PFSK-1 (cell line): ENCODE results near the gene NDUFS8.

Experiments used
- FOXP2 ChIP-seq: optimal IDR thresholded peaks from 2 replicates; pipeline ENCODE3; 2011; ENCODE audit warnings: borderline replicate concordance, control low read depth, inconsistent platforms; ENCODE audit not compliant: insufficient read depth; ENCODE audit errors: extremely low read length, extremely low read depth
- POLR2AphosphoS5 ChIP-seq: IDR thresholded peaks from 2 replicates; pipeline ENCODE4 v1.6.1; 2012; ENCODE audit warnings: low read depth, mild to moderate bottlenecking, control low read depth, low read length, moderate library complexity
- SIN3A ChIP-seq: IDR thresholded peaks from 2 replicates; pipeline ENCODE4 v1.6.1; 2012; ENCODE audit warnings: mild to moderate bottlenecking, low read length, moderate library complexity, borderline replicate concordance; ENCODE audit not compliant: insufficient read depth
- TAF1 ChIP-seq: IDR thresholded peaks from 2 replicates; pipeline ENCODE4 v1.6.1; 2012; ENCODE audit warnings: low read length, control low read depth, borderline replicate concordance; ENCODE audit not compliant: insufficient read depth
- TF ChIP-seq, protein P1 (sequence below), 2 experiments: IDR thresholded peaks; 2 replicates each; pipeline versions ENCODE4 v1.6.1 to v1.8.0; 2011 to 2012; ENCODE audit warnings: low read depth in 2 of 2, low read length in 2 of 2, control low read depth in 1 of 2, inconsistent platforms in 1 of 2, mild to moderate bottlenecking in 1 of 2, moderate library complexity in 1 of 2; ENCODE audit not compliant: insufficient read depth in 1 of 2

- TF ChIP-seq POLR2AphosphoS5 (no peak), TAF1 (no peak), SIN3A (no peak), FOXP2 (no peak)
- TF ChIP-seq, protein P1, sequence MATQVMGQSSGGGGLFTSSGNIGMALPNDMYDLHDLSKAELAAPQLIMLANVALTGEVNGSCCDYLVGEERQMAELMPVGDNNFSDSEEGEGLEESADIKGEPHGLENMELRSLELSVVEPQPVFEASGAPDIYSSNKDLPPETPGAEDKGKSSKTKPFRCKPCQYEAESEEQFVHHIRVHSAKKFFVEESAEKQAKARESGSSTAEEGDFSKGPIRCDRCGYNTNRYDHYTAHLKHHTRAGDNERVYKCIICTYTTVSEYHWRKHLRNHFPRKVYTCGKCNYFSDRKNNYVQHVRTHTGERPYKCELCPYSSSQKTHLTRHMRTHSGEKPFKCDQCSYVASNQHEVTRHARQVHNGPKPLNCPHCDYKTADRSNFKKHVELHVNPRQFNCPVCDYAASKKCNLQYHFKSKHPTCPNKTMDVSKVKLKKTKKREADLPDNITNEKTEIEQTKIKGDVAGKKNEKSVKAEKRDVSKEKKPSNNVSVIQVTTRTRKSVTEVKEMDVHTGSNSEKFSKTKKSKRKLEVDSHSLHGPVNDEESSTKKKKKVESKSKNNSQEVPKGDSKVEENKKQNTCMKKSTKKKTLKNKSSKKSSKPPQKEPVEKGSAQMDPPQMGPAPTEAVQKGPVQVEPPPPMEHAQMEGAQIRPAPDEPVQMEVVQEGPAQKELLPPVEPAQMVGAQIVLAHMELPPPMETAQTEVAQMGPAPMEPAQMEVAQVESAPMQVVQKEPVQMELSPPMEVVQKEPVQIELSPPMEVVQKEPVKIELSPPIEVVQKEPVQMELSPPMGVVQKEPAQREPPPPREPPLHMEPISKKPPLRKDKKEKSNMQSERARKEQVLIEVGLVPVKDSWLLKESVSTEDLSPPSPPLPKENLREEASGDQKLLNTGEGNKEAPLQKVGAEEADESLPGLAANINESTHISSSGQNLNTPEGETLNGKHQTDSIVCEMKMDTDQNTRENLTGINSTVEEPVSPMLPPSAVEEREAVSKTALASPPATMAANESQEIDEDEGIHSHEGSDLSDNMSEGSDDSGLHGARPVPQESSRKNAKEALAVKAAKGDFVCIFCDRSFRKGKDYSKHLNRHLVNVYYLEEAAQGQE (IDR thresholded peaks at IDR 0.05; ENCODE audit: insufficient read depth in 1 of 2, low read depth in 2 of 2, low read length in 2 of 2), result no peak
Observed at GRCh38 chr11:68074584-68075352, 44.3 kb downstream of the NDUFS8 start.
